ENCODE data around the gene ADGRD1.

The ADGRD1 gene

GRCh38 chr12:131042834-131043245, 89.1 kb downstream of the ADGRD1 start:
- DNase-seq (ENCODE audit: low read depth): no peak

- no peak for DNase-seq (ENCODE audit: low read depth)
Measured at GRCh38 chr12:131043401-131043871, 89.7 kb downstream of the ADGRD1 start.

GRCh38 chr12:131044136-131044535, 90.4 kb downstream of the ADGRD1 start:
- no peak for DNase-seq (ENCODE audit: low read depth)

GRCh38 chr12:131044760-131045381, 91.2 kb downstream of the ADGRD1 start:
- no peak for DNase-seq (ENCODE audit: low read depth)

GRCh38 chr12:131045705-131046460, 92.2 kb downstream of the ADGRD1 start:
- DNase-seq (ENCODE audit: low read depth): no peak

GRCh38 chr12:131046813-131047788, 93.4 kb downstream of the ADGRD1 start:
- no peak for DNase-seq (ENCODE audit: low read depth)

- no peak for DNase-seq (ENCODE audit: low read depth)
Measured at GRCh38 chr12:131047789-131048610, 94.3 kb downstream of the ADGRD1 start.

GRCh38 chr12:131048611-131048990, 94.9 kb downstream of the ADGRD1 start:
- no peak for DNase-seq (ENCODE audit: low read depth)

GRCh38 chr12:131049002-131049401, 95.3 kb downstream of the ADGRD1 start:
- DNase-seq (ENCODE audit: low read depth): no peak

- no peak for DNase-seq (ENCODE audit: low read depth)
Measured at GRCh38 chr12:131049549-131050339, 96.0 kb downstream of the ADGRD1 start.

GRCh38 chr12:131050463-131051154, 96.9 kb downstream of the ADGRD1 start:
- no peak for DNase-seq (ENCODE audit: low read depth)

- DNase-seq (ENCODE audit: low read depth): no peak
Measured at GRCh38 chr12:131051155-131051473, 97.4 kb downstream of the ADGRD1 start.

- no peak for DNase-seq (ENCODE audit: low read depth)
Measured at GRCh38 chr12:131052063-131052781, 98.5 kb downstream of the ADGRD1 start.

GRCh38 chr12:131052929-131053328, 99.2 kb downstream of the ADGRD1 start:
- DNase-seq (ENCODE audit: low read depth): no peak

GRCh38 chr12:131053567-131053966, 99.9 kb downstream of the ADGRD1 start:
- DNase-seq (ENCODE audit: low read depth): no peak

GRCh38 chr12:131054345-131055092, 100.8 kb downstream of the ADGRD1 start:
- DNase-seq (ENCODE audit: low read depth): no peak

GRCh38 chr12:131055093-131055465, 101.4 kb downstream of the ADGRD1 start:
- DNase-seq (ENCODE audit: low read depth): no peak

- no peak for DNase-seq (ENCODE audit: low read depth)
Measured at GRCh38 chr12:131055596-131056233, 102.0 kb downstream of the ADGRD1 start.

All from fibroblast of gingiva (primary cell).